GM12878 (cell line): Measurements from ENCODE around the gene TTC16. TPM values are rescaled to one million over a fixed set of nuclear protein-coding genes. Genes with fewer than 3 reads are reported as not detected.

ENCODE experiments used
- ATAC-seq: fragments of 200-7000 bp; cut with Tn5 transposase; 3 replicates; pipeline ENCODE4 v1.9.1; 2020; ENCODE audit warnings: mild to moderate bottlenecking, moderate library complexity
- BruUV-seq: library from RNA; stranded (reverse); fragments of 400-500 nt; replicated peaks from 2 replicates; lab custom pipeline; 2021; lab: Mats Ljungman, UMichigan
- CTCF ChIA-PET: fragments of 300-600 bp; sonication (Branson Sonifier 250); formaldehyde crosslinking; extraction: SDS; loops from one replicate; lab custom pipeline; 2021; ENCODE audit warnings: inconsistent platforms; lab: Yijun Ruan, JAX
- POLR2A ChIA-PET: fragments of 350-600 bp; formaldehyde crosslinking; extraction: SDS; loops from one replicate; lab custom pipeline; 2021; ENCODE audit warnings: inconsistent platforms; lab: Charles Lee
- RAD21 ChIA-PET: fragments of 300-600 bp; sonication (Branson Sonifier 250); formaldehyde crosslinking; loops from one replicate; lab custom pipeline; 2023; ENCODE audit warnings: antibody characterized with exemption; ENCODE audit not compliant: unreplicated experiment; lab: Charles Lee
- SMC1A ChIA-PET: fragments of 300-600 bp; sonication (Branson Sonifier 250); formaldehyde crosslinking; loops from one replicate; lab custom pipeline; 2023; ENCODE audit not compliant: unreplicated experiment, uncharacterized antibody; lab: Charles Lee
- DNase-seq: peaks from one replicate; pipeline ENCODE4 v3.0.0-alpha.2; 2011; ENCODE audit warnings: low read depth, low spot score
- FAIRE-seq: peaks from 3 replicates; lab custom pipeline; 2011; peaks lifted over from hg19 to GRCh38; lab: Jason Lieb, UNC
- H2AFZ ChIP-seq: 2 replicates; pipeline ENCODE4 v1.6.0; 2011; ENCODE audit warnings: low read depth, low read length, control low read depth; ENCODE audit not compliant: control insufficient read depth
- H3K27ac ChIP-seq: 2 replicates; pipeline ENCODE4 v1.5.1; 2011; ENCODE audit warnings: control low read depth; ENCODE audit not compliant: control insufficient read depth, insufficient read depth
- H3K27me3 ChIP-seq, 2 experiments: replicated peaks in 1 of 2; 2 replicates each; pipeline versions ENCODE4 v1.6.0 to v1.6.1; 2011; ENCODE audit warnings: low read length in 1 of 2; ENCODE audit not compliant: control insufficient read depth in 2 of 2, insufficient read depth in 2 of 2
- H3K36me3 ChIP-seq, 2 experiments: 2 replicates each; pipeline ENCODE4 v1.5.1; 2011; ENCODE audit warnings: low read length in 1 of 2; ENCODE audit not compliant: control insufficient read depth in 2 of 2, insufficient read depth in 2 of 2
- H3K4me1 ChIP-seq: 2 replicates; pipeline ENCODE4 v1.6.1; 2011; ENCODE audit warnings: mild to moderate bottlenecking, low read length, moderate library complexity, mixed read lengths; ENCODE audit not compliant: control insufficient read depth, insufficient read depth
- H3K4me2 ChIP-seq: 2 replicates; pipeline ENCODE4 v1.6.0; 2011; ENCODE audit warnings: control low read depth; ENCODE audit not compliant: control insufficient read depth, insufficient read depth
- H3K4me3 ChIP-seq: fragments of 200-600 bp; sonication (generic); 2 replicates; pipeline ENCODE4 v1.5.1; 2016
- H3K79me2 ChIP-seq: 2 replicates; pipeline ENCODE4 v1.6.0; 2011; ENCODE audit warnings: low read length; ENCODE audit not compliant: control insufficient read depth, insufficient read depth
- H3K9ac ChIP-seq: 2 replicates; pipeline ENCODE4 v1.8.0; 2011; ENCODE audit warnings: low read length, control low read depth, mixed read lengths; ENCODE audit not compliant: control insufficient read depth, insufficient read depth
- H3K9me3 ChIP-seq: replicated peaks from 3 replicates; pipeline ENCODE4 v1.5.1; 2011; ENCODE audit warnings: mild to moderate bottlenecking, low read length; ENCODE audit not compliant: control insufficient read depth, insufficient read depth
- H4K20me1 ChIP-seq: 2 replicates; pipeline ENCODE4 v1.6.0; 2011; ENCODE audit not compliant: control insufficient read depth, insufficient read depth
- CHD2 ChIP-seq: IDR thresholded peaks from 2 replicates; pipeline ENCODE4 v1.6.1; 2011; ENCODE audit warnings: low read depth, low read length, improper control_type of control experiment, borderline replicate concordance
- EED ChIP-seq: sonication (generic); IDR thresholded peaks from 2 replicates; pipeline ENCODE4 v1.6.1; 2016; ENCODE audit warnings: antibody characterized with exemption, low read depth
- FOXM1 ChIP-seq: IDR thresholded peaks from 2 replicates; pipeline ENCODE4 v1.6.1; 2012; ENCODE audit warnings: low read depth, mild to moderate bottlenecking, inconsistent platforms, low read length, moderate library complexity
- JUNB ChIP-seq: IDR thresholded peaks from 2 replicates; pipeline ENCODE4 v1.6.1; 2016; ENCODE audit warnings: antibody characterized with exemption, mild to moderate bottlenecking
- SUPT20H ChIP-seq: IDR thresholded peaks from 2 replicates; pipeline ENCODE4 v1.6.1; 2011; ENCODE audit warnings: low read depth, mild to moderate bottlenecking, low read length, moderate library complexity, borderline replicate concordance; ENCODE audit not compliant: control insufficient read depth
- WGBS: methylation state at CpG from one replicate; pipeline ENCODE4 v1.1.6; 2016; ENCODE audit warnings: low lambda C conversion rate; ENCODE audit not compliant: insufficient replicate concordance, insufficient coverage; ENCODE audit errors: missing lambda C conversion rate; 5-methylcytosine and 5-hydroxymethylcytosine counted together
- in situ Hi-C: fragments of 300-500 bp; cut with MboI; formaldehyde crosslinking; loops from 9 replicates; pipeline ENCODE4 v1.14.3; 2018; ENCODE audit warnings: mixed read lengths
- intact Hi-C: fragments of 100-400 bp; cut with micrococcal nuclease; formaldehyde crosslinking; loops from one replicate; pipeline ENCODE4 v1.14.2; 2022; ENCODE audit not compliant: unreplicated experiment
- polyA plus RNA-seq, 11 experiments: library from polyadenylated mRNA; depleted of rRNA in 4 of 11; unstranded in 6 of 11; stranded (reverse) in 5 of 11; fragments of >200 nt; fragmentation: Nextera tagmentation in 4 of 11; fragmentation: Illumina TruSeq in 1 of 11; extraction: Ambion mirVana in 4 of 11; extraction: Trizol in 1 of 11; gene quantifications; 1 replicate in 1 of 11; 2 replicates in 10 of 11; pipeline versions ENCODE4 v1.2.1 to v1.2.3, GENCODE V29; 2011 to 2016; ENCODE audit warnings: inconsistent platforms in 2 of 11, missing spikeins in 2 of 11, low read depth in 1 of 11
- total RNA-seq, 4 experiments: library from RNA; depleted of rRNA in 3 of 4; stranded (reverse); fragments of >200 nt in 3 of 4; fragmentation: Illumina TruSeq in 1 of 4; extraction: Trizol in 1 of 4; gene quantifications; 2 replicates each; pipeline versions ENCODE4 v1.2.1 to v1.2.3, GENCODE V29; 2013 to 2021
- TF ChIP-seq, protein P1 (sequence below): fragments of 150-350 bp; IDR thresholded peaks from 2 replicates; pipeline ENCODE4 v1.6.1; 2014; ENCODE audit warnings: mild to moderate bottlenecking, low read depth, low read length

TTC16 gene
- total and polyA plus RNA-seq, 10 of the 15 experiments (the other 5 are each of a cell fraction or from before 2014, with no cell fraction given) = 0.03 TPM; not detected in 9

DNA sequence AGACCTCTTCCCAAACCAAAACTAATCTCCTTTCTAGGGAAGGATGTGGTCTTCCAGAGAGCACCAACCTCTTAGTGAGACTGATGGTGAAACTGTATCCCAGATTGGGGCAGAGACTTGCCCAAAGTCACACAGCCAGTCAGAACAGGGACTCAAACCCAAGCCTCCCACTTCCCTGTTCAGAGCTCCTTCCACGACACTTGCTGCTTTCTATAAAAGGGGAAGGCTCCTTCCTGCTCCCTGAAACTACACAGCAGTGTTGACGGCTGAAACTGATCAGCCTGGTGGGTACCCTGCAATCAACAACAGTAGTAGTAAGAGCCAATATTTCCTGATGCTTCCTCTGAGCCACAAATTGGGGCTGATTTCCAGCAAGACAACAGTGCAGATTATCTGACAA is 17.7 kb downstream of the TTC16 start:
- no peak overlapping the region for H3K4me3 ChIP-seq
- no TSS peak for BruUV-seq
- H3K9ac ChIP-seq = no peak overlapping the region
- ATAC-seq = no peak
- peaks cover 6% of the 10 kb centered on the region for H3K4me1 ChIP-seq
- ChIA-PET RAD21 (interaction anchor here (1.9 to 2.6 kb wide), 3 partner anchors 136 to 177 kb away, joined by 11 to 44 read pairs (median 24); no protein-coding TSS in a partner anchor), SMC1A (interaction anchor here (1.3 to 1.5 kb wide), 2 partner anchors 144 to 190 kb away, joined by 3 to 5 read pairs; no protein-coding TSS in a partner anchor), POLR2A (no interaction called here), CTCF (interaction anchor here (0.9 to 2.5 kb wide), 8 partner anchors 68 to 521 kb away, joined by 3 to 79 read pairs (median 9); partner anchors contain the start of genes ENG, FPGS and ST6GALNAC4)
- no peaks in the 10 kb centered on the region for H3K27me3 ChIP-seq
- H3K9me3 ChIP-seq = no peaks in the 10 kb centered on the region
- in situ Hi-C loops (loop anchor here (5.0 kb wide), 2 partner anchors 141 to 231 kb away; no protein-coding TSS in a partner anchor), intact Hi-C loops (loop anchor here (1.0 to 2.0 kb wide), 4 partner anchors 43 to 229 kb away; no protein-coding TSS in a partner anchor)
- WGBS = 94% methylated on average over 2 of the region's 2 CpGs
- no peaks in the 10 kb centered on the region for H4K20me1 ChIP-seq
- no peaks in the 10 kb centered on the region for H3K79me2 ChIP-seq
- no peak overlapping the region for H3K27ac ChIP-seq
- 0 out of 2 replicates have a peak overlapping the region, but pooled peaks have one; percentile 100 for H3K4me2 ChIP-seq
- DNase-seq = no peak
- no peaks in the 10 kb centered on the region; a peak in 1 of 4 replicates for H3K36me3 ChIP-seq
- H2AFZ ChIP-seq = no peak overlapping the region
- TF ChIP-seq JUNB = no peak
- TF ChIP-seq FOXM1 = no peak
- no peak for TF ChIP-seq EED
- TF ChIP-seq CHD2 = no peak
- no peak for TF ChIP-seq SUPT20H
- TF ChIP-seq, protein P1, sequence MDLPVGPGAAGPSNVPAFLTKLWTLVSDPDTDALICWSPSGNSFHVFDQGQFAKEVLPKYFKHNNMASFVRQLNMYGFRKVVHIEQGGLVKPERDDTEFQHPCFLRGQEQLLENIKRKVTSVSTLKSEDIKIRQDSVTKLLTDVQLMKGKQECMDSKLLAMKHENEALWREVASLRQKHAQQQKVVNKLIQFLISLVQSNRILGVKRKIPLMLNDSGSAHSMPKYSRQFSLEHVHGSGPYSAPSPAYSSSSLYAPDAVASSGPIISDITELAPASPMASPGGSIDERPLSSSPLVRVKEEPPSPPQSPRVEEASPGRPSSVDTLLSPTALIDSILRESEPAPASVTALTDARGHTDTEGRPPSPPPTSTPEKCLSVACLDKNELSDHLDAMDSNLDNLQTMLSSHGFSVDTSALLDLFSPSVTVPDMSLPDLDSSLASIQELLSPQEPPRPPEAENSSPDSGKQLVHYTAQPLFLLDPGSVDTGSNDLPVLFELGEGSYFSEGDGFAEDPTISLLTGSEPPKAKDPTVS = no peak
- FAIRE-seq = no peak
